Stimulated activated CD4-positive, alpha-beta T cell treated with anti-CD3 and anti-CD28 coated beads, TNF-alpha, amount 100 ng/mL, for 48 hours (primary cell): ENCODE measurements around the gene ANKS4B.
"Not testable (repeated sequence)": the region's sequence is repeated elsewhere in the genome, so short reads cannot be mapped to it uniquely, and the experiment has no call there.

Source experiments
- DNase-seq, 3 donors: peaks; one replicate each; pipeline ENCODE4 v3.0.0-alpha.2; 2020; ENCODE audit warnings: low read depth in 3 of 3

The ANKS4B gene

GRCh38 chr16:21263640-21264570, 30.4 kb downstream of the ANKS4B start:
- DNase-seq = no peak

GRCh38 chr16:21264571-21265036, 31.1 kb downstream of the ANKS4B start:
- DNase-seq = no peak

- DNase-seq = no peak
Measured at GRCh38 chr16:21265104-21265837, 31.8 kb downstream of the ANKS4B start.

GRCh38 chr16:21267298-21267697, 33.8 kb downstream of the ANKS4B start:
- no peak for DNase-seq

GRCh38 chr16:21268236-21268635, 34.7 kb downstream of the ANKS4B start:
- no peak for DNase-seq

- no peak for DNase-seq
Measured at GRCh38 chr16:21272253-21272652, 38.8 kb downstream of the ANKS4B start.

- DNase-seq = not testable (repeated sequence)
Measured at GRCh38 chr16:21272763-21273162, 39.3 kb downstream of the ANKS4B start.

- no peak for DNase-seq
Measured at GRCh38 chr16:21274172-21274726, 40.8 kb downstream of the ANKS4B start.

GRCh38 chr16:21275529-21275928, 42.0 kb downstream of the ANKS4B start:
- no peak for DNase-seq

GRCh38 chr16:21276090-21276489, 42.6 kb downstream of the ANKS4B start:
- DNase-seq = no peak

- DNase-seq = no peak
Measured at GRCh38 chr16:21277045-21277926, 43.8 kb downstream of the ANKS4B start.

- DNase-seq = peak; percentile 26 to 40 (median 29)
Measured at GRCh38 chr16:21277927-21278706, 44.6 kb downstream of the ANKS4B start, which contains the start of gene CRYM. Gene CRYM (minus strand): TSS chr16:21278290. CDS start chr16:21278251, 39 bp downstream.

GRCh38 chr16:21279501-21279900, 46.0 kb downstream of the ANKS4B start:
- no peak for DNase-seq

- no peak for DNase-seq
Measured at GRCh38 chr16:21281698-21282389, 48.3 kb downstream of the ANKS4B start.

GRCh38 chr16:21283521-21284289, 50.2 kb downstream of the ANKS4B start:
- DNase-seq = no peak

- no peak for DNase-seq
Measured at GRCh38 chr16:21284414-21284813, 50.9 kb downstream of the ANKS4B start.

GRCh38 chr16:21285314-21285713, 51.8 kb downstream of the ANKS4B start:
- no peak for DNase-seq

- DNase-seq = not testable (repeated sequence)
Measured at GRCh38 chr16:21289789-21290188, 56.3 kb downstream of the ANKS4B start.
